Measurements from ENCODE around the gene PGS1. TPM values are rescaled to one million over a fixed set of nuclear protein-coding genes. Genes with fewer than 3 reads are reported as not detected.

The PGS1 gene
- total RNA-seq, 1 donor from 2014 or later, result 59.3 TPM

GRCh38 chr17:78362232-78362631 lies 16.2 kb upstream of the PGS1 start:
- peaks cover 14% of the 10 kb centered on the region for H3K27me3 Mint-ChIP-seq (ENCODE audit: low read depth)
- DNase-seq (ENCODE audit: low spot score), result no peak
- peaks cover 21% of the 10 kb centered on the region for H3K36me3 Mint-ChIP-seq (ENCODE audit: low read depth)
- no peak overlapping the region for H3K27ac Mint-ChIP-seq
- no peak overlapping the region for H3K4me3 Mint-ChIP-seq (ENCODE audit: low read depth)
- H3K4me1 Mint-ChIP-seq (ENCODE audit: low read depth), result peaks cover 22% of the 10 kb centered on the region
- intact Hi-C loops (cut with micrococcal nuclease), result no loop called here
- H3K9me3 Mint-ChIP-seq, result no peaks in the 10 kb centered on the region

DNA sequence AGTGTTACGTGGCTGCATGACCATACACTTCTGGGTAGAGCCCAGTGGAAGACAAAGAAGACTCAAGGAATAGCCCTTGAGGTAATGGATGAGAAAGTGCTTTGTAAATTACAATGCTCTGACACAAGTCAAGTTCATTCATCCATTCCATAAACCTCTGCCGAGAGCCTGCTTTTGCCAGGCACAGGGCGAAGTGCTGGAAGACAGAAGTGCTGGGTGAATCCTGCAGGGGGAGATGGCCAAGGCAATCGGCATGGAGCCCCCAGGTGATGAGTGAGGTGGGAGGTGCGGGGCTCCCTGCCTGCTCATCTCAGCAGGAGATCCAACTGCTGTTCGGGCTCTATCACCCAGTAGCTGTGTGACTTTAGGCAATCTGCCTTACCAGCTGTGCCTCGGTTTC lies 15.8 kb upstream of the PGS1 start:
- intact Hi-C loops (cut with micrococcal nuclease), result no loop called here
- Mint-ChIP-seq H3K27ac (no peak overlapping the region), H3K9me3 (no peaks in the 10 kb centered on the region), H3K27me3 (ENCODE audit: low read depth) (peaks cover 14% of the 10 kb centered on the region), H3K36me3 (ENCODE audit: low read depth) (peaks cover 17% of the 10 kb centered on the region), H3K4me1 (ENCODE audit: low read depth) (peaks cover 19% of the 10 kb centered on the region), H3K4me3 (ENCODE audit: low read depth) (no peak overlapping the region)
- no peak for DNase-seq (ENCODE audit: low spot score)

DNA sequence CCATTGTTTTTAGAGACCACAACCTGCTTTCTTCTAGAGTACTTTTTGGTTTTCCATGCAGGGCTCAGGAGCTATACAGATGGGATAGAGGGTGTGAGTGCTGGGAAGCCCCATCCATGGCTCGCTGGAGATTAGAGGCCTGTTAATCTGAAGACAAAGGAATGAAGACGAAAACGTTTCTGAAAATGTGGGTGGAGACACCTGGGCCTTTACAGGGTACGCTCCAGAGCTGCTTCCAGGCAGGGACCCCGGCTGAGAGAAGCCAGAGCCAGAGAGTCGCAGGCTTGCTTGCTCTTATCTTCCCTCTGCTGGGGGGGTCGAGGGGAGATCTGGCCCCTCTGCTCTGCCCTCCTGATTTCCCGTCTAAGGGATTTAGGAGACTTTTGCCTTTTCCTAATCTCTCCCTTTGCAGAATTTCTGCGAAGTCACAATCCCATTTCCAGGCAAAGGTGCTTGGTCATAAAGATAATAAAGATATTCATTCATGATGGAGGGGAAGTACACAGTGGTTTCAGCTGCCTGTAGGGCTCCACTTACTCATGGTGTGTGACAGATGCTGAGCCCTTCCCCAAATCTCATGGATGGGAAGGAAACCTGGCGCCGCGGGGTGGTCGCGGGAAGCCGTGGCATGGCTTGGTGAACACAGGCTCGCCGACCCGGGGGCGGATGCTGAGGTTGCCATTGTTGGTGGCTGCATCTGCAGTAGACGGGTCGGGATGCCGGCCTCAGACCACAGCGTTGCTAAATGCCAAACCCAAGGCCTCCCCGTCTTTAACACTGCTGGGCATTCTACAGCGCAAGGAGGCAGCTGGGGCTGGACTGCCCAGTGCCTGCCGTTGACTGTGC lies 13.8 kb upstream of the PGS1 start:
- no peaks in the 10 kb centered on the region for H3K9me3 Mint-ChIP-seq
- peaks cover 1% of the 10 kb centered on the region for H3K36me3 Mint-ChIP-seq (ENCODE audit: low read depth)
- intact Hi-C loops (cut with micrococcal nuclease), result no loop called here
- H3K4me3 Mint-ChIP-seq (ENCODE audit: low read depth), result no peak overlapping the region
- no peak for DNase-seq (ENCODE audit: low spot score)
- peaks cover 19% of the 10 kb centered on the region for H3K4me1 Mint-ChIP-seq (ENCODE audit: low read depth)
- H3K27ac Mint-ChIP-seq, result no peak overlapping the region
- peaks cover 14% of the 10 kb centered on the region for H3K27me3 Mint-ChIP-seq (ENCODE audit: low read depth)

DNA sequence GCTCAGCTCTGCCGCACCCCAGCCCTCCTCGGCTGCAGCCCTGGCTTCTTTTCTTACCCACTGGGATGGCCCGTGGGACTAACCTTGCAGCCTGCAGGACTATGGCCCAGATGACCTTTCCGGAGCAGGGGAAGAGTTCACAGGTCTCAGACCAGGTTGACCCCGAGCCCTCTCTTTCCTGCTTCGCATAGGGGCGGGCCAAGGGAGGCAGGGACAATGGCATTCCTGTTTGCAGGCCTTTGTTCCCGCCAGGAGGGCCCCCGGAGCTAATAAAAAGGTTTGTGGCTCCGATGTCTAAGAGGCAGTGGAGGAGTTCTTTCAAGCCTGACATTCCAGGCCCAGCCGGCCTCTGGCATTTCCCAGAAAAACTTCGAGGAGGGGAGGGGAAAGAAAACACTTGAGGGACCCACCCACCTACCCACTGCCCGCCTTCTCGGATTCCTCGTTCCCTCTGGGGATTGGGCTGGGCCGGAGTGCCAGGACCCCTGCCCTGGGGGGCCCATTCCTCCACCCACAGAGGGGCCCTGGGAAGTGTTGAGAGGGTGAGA lies 12.8 kb upstream of the PGS1 start:
- DNase-seq (ENCODE audit: low spot score), result no peak
- Mint-ChIP-seq H3K4me1 (ENCODE audit: low read depth) (peaks cover 18% of the 10 kb centered on the region), H3K4me3 (ENCODE audit: low read depth) (no peak overlapping the region), H3K36me3 (ENCODE audit: low read depth) (no peaks in the 10 kb centered on the region), H3K9me3 (no peaks in the 10 kb centered on the region), H3K27me3 (ENCODE audit: low read depth) (peaks cover 14% of the 10 kb centered on the region), H3K27ac (no peak overlapping the region)
- intact Hi-C loops (cut with micrococcal nuclease), result no loop called here

- Mint-ChIP-seq H3K4me1 (ENCODE audit: low read depth) (peaks cover 14% of the 10 kb centered on the region), H3K9me3 (no peaks in the 10 kb centered on the region), H3K36me3 (ENCODE audit: low read depth) (no peaks in the 10 kb centered on the region), H3K4me3 (ENCODE audit: low read depth) (no peak overlapping the region), H3K27me3 (ENCODE audit: low read depth) (peaks cover 14% of the 10 kb centered on the region), H3K27ac (peak overlapping the region; percentile 11)
- DNase-seq (ENCODE audit: low spot score), result no peak
- intact Hi-C loops (cut with micrococcal nuclease), result no loop called here
Measured at GRCh38 chr17:78366109-78366848, 12.2 kb upstream of the PGS1 start.

- intact Hi-C loops (cut with micrococcal nuclease), result no loop called here
- Mint-ChIP-seq H3K4me1 (ENCODE audit: low read depth) (peaks cover 14% of the 10 kb centered on the region), H3K4me3 (ENCODE audit: low read depth) (no peak overlapping the region), H3K36me3 (ENCODE audit: low read depth) (no peaks in the 10 kb centered on the region), H3K27ac (no peak overlapping the region), H3K9me3 (no peaks in the 10 kb centered on the region), H3K27me3 (ENCODE audit: low read depth) (peaks cover 12% of the 10 kb centered on the region)
- no peak for DNase-seq (ENCODE audit: low spot score)
Measured at GRCh38 chr17:78367193-78367592, 11.3 kb upstream of the PGS1 start.

GRCh38 chr17:78368348-78368747 lies 10.1 kb upstream of the PGS1 start:
- no peaks in the 10 kb centered on the region for H3K9me3 Mint-ChIP-seq

DNA sequence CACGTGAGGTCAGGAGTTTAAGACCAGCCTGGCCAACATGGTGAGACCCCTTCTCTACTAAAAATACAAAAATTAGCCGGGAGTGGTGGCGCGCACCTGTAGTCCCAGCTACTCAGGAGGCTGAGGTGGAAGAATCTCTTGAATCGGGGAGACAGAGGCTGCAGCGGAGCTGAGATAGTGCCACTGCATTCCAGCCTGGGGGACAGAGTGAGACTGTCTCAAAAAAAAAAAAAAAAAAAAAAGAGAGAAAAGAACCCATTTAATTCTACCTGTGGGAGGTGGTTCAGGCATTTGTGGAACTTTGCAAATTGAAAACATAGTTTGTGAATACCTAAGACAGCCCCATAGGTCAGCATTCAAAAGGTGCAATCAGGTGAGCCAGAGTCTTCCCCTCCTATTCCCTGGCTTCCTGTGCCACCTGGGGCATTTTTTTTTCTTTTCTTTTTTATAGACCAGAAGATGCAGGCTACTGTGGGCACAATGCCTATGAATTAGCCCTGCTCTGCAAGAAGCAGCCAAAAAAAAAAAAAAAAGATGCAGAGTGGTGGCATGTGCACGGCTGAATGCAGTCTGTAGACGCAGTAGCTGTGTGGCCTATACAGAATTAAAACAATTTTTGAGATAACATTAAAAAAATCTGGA lies 9.5 kb upstream of the PGS1 start:
- Mint-ChIP-seq H3K27me3 (ENCODE audit: low read depth) (peaks cover 5% of the 10 kb centered on the region), H3K4me1 (ENCODE audit: low read depth) (peaks cover 11% of the 10 kb centered on the region), H3K9me3 (no peaks in the 10 kb centered on the region), H3K36me3 (ENCODE audit: low read depth) (no peaks in the 10 kb centered on the region), H3K27ac (no peak overlapping the region), H3K4me3 (ENCODE audit: low read depth) (no peak overlapping the region)
- DNase-seq (ENCODE audit: low spot score), result no peak
- intact Hi-C loops (cut with micrococcal nuclease), result no loop called here

More at GRCh38 chr17:78368348-78368747, 10.1 kb upstream of the PGS1 start:
- Mint-ChIP-seq H3K27me3 (ENCODE audit: low read depth) (peaks cover 8% of the 10 kb centered on the region), H3K36me3 (ENCODE audit: low read depth) (no peaks in the 10 kb centered on the region), H3K4me1 (ENCODE audit: low read depth) (peaks cover 11% of the 10 kb centered on the region), H3K27ac (no peak overlapping the region), H3K4me3 (ENCODE audit: low read depth) (no peak overlapping the region)
- DNase-seq (ENCODE audit: low spot score), result no peak
- intact Hi-C loops (cut with micrococcal nuclease), result no loop called here

DNA sequence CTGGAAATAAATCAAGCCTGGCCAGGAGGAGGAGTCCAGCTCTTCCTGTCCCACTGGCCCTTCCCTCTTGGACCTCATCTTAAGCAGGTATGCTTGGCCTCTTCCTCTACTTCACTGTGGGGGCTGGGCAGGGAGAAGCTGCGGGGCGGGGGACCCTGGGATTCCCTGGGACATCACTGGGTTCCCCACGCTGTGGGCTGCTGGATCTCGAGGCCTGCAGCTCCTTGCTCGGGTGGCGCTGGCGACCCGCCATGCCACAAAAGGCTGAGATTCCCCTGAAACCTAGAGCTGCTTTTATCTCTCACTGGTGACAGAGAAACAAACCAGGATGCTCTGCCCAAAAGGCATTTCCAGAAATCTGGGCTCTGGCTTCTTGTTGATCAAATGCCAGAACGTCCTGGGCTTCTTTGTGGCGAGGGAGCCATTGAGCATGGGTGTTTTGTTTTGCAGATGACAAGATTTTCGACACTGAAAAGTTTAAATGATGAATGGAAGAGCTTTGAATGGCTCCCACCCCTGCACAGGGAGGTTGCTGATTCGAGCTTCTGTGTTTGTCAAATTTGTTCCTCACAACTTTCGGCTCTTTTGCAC lies 8.6 kb upstream of the PGS1 start:
- Mint-ChIP-seq H3K27ac (no peak overlapping the region), H3K27me3 (ENCODE audit: low read depth) (peaks cover 3% of the 10 kb centered on the region), H3K4me1 (ENCODE audit: low read depth) (peaks cover 4% of the 10 kb centered on the region), H3K9me3 (no peaks in the 10 kb centered on the region), H3K36me3 (ENCODE audit: low read depth) (no peaks in the 10 kb centered on the region), H3K4me3 (ENCODE audit: low read depth) (no peak overlapping the region)
- no peak for DNase-seq (ENCODE audit: low spot score)
- intact Hi-C loops (cut with micrococcal nuclease), result no loop called here

DNA sequence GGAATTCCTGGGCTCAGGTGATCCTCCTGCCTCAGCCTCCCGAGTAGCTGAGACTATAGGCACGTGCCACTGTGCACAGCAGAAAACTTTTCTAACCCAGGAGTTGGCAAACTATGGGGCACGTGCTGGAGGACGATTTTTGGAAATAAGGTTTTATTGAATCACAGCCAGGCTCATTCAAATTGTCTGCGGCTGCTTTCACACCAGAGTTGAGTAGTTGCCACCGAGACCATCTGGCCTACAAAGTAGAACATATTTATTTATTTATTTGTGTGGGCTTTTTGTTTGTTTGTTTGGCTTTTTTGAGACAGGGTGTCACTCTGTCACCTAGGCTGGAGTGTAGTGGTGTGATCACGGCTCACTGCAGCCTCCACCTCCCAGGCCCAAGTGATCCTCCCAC lies 7.4 kb upstream of the PGS1 start:
- H3K36me3 Mint-ChIP-seq (ENCODE audit: low read depth), result no peaks in the 10 kb centered on the region

GRCh38 chr17:78372841-78373240 lies 5.6 kb upstream of the PGS1 start:
- intact Hi-C loops (cut with micrococcal nuclease), result no loop called here
- H3K27ac Mint-ChIP-seq, result no peak overlapping the region
- H3K4me1 Mint-ChIP-seq (ENCODE audit: low read depth), result peaks cover 6% of the 10 kb centered on the region
- DNase-seq (ENCODE audit: low spot score), result no peak
- no peaks in the 10 kb centered on the region for H3K9me3 Mint-ChIP-seq
- H3K4me3 Mint-ChIP-seq (ENCODE audit: low read depth), result no peak overlapping the region
- H3K36me3 Mint-ChIP-seq (ENCODE audit: low read depth), result no peaks in the 10 kb centered on the region
- H3K27me3 Mint-ChIP-seq (ENCODE audit: low read depth), result no peaks in the 10 kb centered on the region

More for the DNA sequence above, 7.4 kb upstream of the PGS1 start:
- no peak overlapping the region for H3K27ac Mint-ChIP-seq
- DNase-seq (ENCODE audit: low spot score), result no peak
- peaks cover under 1% of the 10 kb centered on the region for H3K4me1 Mint-ChIP-seq (ENCODE audit: low read depth)
- no peaks in the 10 kb centered on the region for H3K9me3 Mint-ChIP-seq
- H3K4me3 Mint-ChIP-seq (ENCODE audit: low read depth), result no peak overlapping the region
- intact Hi-C loops (cut with micrococcal nuclease), result no loop called here
- peaks cover 1% of the 10 kb centered on the region for H3K27me3 Mint-ChIP-seq (ENCODE audit: low read depth)

DNA sequence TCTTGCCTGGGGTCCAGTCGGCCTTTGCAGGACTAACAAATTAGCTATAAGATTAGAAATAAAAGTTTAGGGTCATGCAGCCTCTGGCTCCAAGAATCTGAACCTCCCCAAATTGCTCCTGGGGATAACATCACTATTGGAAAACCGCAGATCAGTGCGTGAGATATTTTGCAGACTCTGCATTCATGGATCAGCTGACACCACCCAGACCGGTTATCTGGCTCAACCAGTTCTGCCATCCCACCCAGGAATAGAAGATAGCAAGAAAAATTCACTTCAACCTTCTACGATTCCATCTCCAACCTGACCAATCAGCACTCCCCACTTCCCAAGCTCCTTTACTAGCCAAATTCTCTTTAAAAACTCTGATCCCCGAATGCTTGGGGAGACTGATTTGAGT lies 4.3 kb upstream of the PGS1 start:
- H3K4me3 Mint-ChIP-seq (ENCODE audit: low read depth), result no peak overlapping the region
- no peaks in the 10 kb centered on the region for H3K9me3 Mint-ChIP-seq
- no peak overlapping the region for H3K27ac Mint-ChIP-seq
- peaks cover 9% of the 10 kb centered on the region for H3K4me1 Mint-ChIP-seq (ENCODE audit: low read depth)
- DNase-seq (ENCODE audit: low spot score), result no peak
- no peaks in the 10 kb centered on the region for H3K27me3 Mint-ChIP-seq (ENCODE audit: low read depth)
- H3K36me3 Mint-ChIP-seq (ENCODE audit: low read depth), result peaks cover 4% of the 10 kb centered on the region
- intact Hi-C loops (cut with micrococcal nuclease), result no loop called here

All from activated T-helper 2 cell treated with anti-CD3 and anti-CD28 coated beads, Interferon-gamma antibody, Interleukin-2, Interleukin-4, amounts not matched to agents 10 μg/mL and 5 μg/mL and 100 μg/mL, durations not matched to agents 14 hours and 24 hours and 36 hours (primary cell).